Left forelimb (tissue), 1 donor: ENCODE data around the gene GCSAM.

ENCODE experiments used
- DNase-seq: peaks from one replicate; pipeline ENCODE4 v3.0.0-alpha.2; 2018; ENCODE audit warnings: low spot score

GCSAM gene

GRCh38 chr3:112104774-112105173, 28.3 kb downstream of the GCSAM start:
- DNase-seq: no peak

GRCh38 chr3:112101916-112102315, 31.1 kb downstream of the GCSAM start:
- DNase-seq: no peak

GRCh38 chr3:112097378-112097777, 35.7 kb downstream of the GCSAM start:
- no peak for DNase-seq

DNA sequence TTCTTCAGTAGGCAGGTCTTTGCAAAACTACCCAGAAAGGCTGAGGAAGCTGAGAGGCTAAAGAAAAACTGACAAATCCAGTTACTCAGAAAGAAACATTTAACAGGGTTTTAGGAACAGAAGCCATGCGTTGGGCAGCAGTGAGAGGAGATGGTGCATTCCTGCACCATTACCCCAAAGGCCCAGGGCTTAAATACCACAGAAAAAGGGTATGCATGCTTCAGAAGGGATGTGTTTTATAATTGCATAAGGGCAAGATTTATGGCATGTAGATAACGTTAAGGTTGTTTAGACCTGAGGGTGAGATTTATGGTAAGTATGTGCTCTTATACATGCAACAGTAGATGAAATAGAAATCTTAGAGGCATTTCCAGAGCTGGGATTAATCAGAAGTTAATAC, 36.9 kb downstream of the GCSAM start:
- DNase-seq: no peak

DNA sequence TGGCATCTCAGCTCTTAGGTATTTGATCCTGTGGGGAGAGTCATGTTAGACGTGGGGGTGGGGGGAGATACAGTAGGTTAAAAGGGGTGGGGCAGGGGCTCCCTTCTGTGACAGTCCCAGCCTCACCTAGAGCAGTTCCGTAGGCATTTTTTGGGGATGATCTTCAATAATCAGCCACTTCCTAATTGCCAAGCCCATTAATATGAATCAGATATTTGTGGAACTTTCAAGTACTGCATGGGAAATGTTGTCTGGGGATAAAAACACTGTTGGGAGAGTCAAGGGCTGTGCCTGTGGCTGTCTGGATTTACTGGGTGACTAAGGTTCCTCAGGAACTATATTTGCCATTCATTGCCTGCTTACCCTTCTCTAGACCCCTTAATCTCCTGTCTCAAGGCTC, 37.3 kb downstream of the GCSAM start:
- DNase-seq: no peak

GRCh38 chr3:112093180-112093522, 39.9 kb downstream of the GCSAM start:
- DNase-seq: no peak

DNA sequence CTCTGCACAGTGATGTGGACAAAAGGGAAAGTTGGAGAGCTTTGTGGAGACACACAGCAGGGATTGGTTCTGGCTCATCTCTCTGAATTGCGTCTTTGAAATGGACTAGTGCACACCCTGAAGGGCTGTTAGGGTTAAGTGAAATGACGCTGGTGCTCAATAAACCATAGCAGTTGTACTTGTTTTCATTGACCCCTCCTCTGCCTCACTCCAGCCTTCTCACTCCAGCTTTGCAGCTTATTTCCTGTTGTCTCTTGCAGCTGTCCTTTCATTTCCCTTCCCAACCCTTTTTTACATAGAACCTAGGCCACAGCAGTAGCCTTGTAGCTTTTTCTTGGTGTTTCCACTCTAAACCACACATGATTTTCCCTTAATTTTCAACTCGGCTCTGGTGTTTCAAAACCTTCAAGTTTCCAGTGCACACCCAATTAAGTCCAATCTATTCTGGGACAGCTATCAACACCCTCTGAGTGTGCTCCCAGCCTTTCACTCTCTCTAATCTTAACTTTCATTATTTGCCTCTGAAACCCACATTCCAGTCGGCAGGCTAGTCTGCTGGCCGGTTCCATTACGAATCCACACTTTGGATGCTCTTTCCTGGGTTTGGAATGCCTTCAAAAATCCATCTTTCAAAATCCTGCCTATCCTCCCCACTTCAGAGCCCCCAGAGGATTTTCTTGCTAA, 40.4 kb downstream of the GCSAM start:
- DNase-seq: no peak

GRCh38 chr3:112090887-112091586, 42.0 kb downstream of the GCSAM start:
- no peak for DNase-seq

GRCh38 chr3:112089956-112090886, 42.8 kb downstream of the GCSAM start:
- no peak for DNase-seq

GRCh38 chr3:112088944-112089343, 44.1 kb downstream of the GCSAM start:
- no peak for DNase-seq

DNA sequence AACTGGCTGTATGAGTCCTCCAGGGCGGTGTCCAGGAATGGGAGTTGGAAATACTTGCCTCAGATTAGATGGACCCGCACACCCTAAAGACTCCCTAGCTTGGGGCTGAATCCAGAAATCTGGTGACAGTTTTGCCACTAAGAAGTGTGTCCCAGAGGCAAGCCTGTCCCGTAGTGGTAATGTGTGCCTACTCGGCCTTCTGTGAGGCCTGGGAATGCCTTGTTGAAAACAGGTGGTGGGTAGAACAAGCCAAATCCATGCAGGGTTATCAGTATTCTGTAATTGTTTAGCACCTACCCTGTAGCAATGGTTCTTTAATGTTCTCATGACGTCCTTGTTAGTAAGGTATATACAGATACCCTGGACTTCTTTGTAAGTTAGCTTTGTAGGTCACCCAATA, 45.3 kb downstream of the GCSAM start:
- no peak for DNase-seq

- DNase-seq: no peak
These were observed 46.0 kb downstream of the GCSAM start for GRCh38 chr3:112086875-112087524.

DNA sequence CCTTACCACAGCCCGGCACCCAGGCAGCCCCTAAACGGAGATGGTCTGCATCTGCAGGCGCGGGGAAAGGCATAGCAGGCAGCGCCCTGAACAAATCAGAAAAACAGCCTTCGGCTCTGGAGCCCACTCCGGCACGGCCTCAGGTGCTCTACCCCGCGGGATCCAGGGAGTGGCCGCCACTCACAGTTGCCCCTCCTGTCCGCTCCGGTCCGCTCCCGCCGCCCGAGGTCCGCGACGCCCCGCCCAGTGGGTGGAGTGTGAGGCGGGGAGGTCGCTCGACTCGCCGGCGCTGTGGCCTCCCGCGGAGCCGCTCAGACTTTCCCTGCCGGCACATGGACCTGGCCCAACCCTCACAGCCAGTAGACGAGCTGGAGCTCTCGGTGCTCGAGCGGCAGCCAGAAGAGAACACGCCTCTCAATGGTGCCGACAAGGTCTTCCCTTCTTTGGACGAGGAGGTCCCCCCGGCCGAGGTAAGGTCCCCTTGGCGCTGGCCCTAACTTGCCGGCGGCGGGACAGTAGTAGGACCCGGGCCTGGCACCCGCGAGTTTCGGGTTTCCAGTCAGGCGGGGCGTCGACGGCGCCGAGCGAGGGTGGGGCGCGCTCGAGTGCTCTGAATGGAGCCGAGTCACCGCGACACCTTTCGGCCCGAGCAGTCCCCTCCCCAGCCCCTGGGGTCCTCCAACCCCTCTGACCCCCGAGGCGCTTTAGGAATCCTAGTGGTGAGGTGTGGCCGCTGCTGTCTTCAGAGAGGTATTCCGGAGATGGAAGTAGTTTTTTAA, 46.8 kb downstream of the GCSAM start, which contains the start of gene C3orf52:
Gene C3orf52, plus strand, starts transcription at position 314 of the 779 bp plus-strand sequence. Its CDS starts 19 bp downstream, at position 333.
- peak; percentile 84 for DNase-seq

DNA sequence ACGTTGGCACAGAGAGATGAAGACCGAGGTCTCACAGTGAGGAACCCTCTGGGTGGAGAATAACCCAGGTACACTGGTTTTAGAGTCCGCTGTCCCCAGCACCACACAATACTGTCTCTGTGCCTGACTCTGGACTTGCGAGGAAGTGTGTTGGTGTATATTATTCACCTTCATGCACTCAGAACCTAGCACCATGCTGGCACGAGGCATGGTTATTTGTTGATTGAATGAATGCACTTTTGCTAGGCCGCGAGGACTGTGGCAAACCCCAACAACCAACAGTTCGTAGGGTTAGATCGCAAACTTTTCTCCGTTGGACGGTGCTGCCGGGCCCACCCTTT, 47.3 kb downstream of the GCSAM start:
- no peak for DNase-seq

- no peak for DNase-seq
These were observed 47.9 kb downstream of the GCSAM start for GRCh38 chr3:112084980-112085705.

DNA sequence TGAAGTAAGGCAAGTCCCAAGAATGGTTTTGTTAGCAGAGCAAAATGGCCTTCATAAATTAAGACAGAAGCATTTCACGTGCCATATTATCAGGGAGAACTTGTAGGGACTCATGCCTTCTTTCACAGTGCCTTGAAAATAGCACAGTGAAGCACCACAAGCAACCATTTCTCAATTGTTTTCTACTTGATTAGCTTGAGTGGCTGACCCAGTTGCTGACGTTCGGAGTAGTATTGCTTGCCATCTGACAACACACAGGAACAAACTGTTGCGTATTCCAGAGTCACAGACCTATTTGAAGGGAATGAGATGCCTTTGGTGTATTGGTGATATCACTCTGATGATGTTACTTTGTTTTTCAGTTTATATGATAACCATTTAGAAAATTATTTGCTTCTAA, 49.8 kb downstream of the GCSAM start:
- DNase-seq: no peak

DNA sequence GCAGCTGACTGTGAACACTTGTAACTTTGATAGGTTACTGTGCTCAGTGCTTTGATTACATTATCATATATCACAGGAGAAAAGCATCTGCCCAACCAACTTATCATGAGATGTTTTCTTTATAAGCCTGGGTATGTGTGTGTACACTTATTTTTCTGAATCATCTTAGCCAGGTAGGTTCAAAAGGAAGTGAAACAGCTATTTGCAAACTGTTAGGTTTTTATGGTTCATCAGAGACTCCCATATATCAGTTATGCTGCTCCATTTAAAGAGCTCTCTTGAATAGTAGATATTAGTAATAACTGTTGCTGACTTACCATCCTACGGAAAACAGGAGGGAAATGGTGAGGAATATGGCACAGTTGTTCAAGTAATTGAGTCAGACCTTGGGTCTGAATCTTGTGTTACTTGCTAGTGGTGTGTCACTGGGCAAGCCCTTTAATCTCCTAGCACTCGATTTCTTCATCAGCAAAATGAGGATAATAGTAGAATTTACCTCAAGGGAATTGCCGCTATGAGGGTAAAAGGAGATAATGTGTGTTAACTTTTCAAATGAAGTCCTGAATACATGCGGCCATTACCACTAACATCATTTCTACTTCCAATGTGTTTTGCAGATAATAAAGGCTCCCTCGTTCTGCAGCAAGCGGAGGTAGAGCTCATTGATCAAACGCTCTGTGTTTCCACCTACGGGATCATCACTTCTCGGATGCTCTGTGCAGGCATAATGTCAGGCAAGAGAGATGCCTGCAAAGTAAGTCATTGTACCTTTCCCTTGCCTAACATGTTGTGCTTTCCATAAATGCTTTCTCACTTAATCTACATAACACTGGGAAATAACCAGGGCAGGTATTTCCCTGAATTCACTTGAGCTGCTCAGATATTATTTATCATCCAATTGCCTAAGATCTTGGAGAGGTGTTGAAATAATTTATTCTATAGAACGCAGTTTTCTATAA, 54.6 kb downstream of the GCSAM start:
- no peak for DNase-seq

GRCh38 chr3:112074616-112075497, 58.2 kb downstream of the GCSAM start:
- DNase-seq: no peak

DNA sequence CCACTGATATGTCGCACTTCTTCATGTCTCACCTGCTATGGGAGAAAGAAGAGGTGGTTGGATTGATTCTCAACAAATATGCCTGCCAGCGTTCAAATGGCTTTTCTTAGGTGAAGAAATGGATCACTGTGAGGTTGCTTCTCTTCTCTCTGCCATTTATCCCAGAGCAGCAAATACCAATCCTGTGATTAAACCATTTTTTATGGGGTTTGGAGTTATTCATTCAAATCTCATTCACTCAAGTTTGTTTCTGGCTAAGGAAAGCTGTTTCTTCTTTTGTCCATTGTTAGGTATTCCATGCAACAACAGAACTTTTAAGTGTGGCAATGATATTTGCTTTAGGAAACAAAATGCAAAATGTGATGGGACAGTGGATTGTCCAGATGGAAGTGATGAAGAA, 59.0 kb downstream of the GCSAM start:
- no peak for DNase-seq
